NCI-H345 treated with DMSO at 0.1 percent for 48 hours (cell line): Measurements from ENCODE around the gene C16orf74.

ENCODE experiments used
- DNase-seq: peaks from one replicate; lab custom pipeline; 2025; ENCODE audit not compliant: unreplicated experiment; lab: John Stamatoyannopoulos, UW

C16orf74 gene

GRCh38 chr16:85676466-85676865 is 74.4 kb downstream of the C16orf74 start:
- no peak for DNase-seq

GRCh38 chr16:85675251-85675874 is 75.5 kb downstream of the C16orf74 start:
- no peak for DNase-seq

- no peak for DNase-seq
Observed at GRCh38 chr16:85674828-85675227, 76.1 kb downstream of the C16orf74 start.

- DNase-seq: no peak
Observed at GRCh38 chr16:85674418-85674755, 76.5 kb downstream of the C16orf74 start.

GRCh38 chr16:85673529-85674417 is 77.1 kb downstream of the C16orf74 start:
- DNase-seq: peak; percentile 39

- no peak for DNase-seq
Observed at GRCh38 chr16:85670840-85671239, 80.1 kb downstream of the C16orf74 start.

- DNase-seq: no peak
Observed at GRCh38 chr16:85668676-85669424, 82.0 kb downstream of the C16orf74 start.

GRCh38 chr16:85667841-85668413 is 83.0 kb downstream of the C16orf74 start:
- DNase-seq: no peak

GRCh38 chr16:85667261-85667660 is 83.6 kb downstream of the C16orf74 start:
- DNase-seq: no peak

GRCh38 chr16:85665929-85666328 is 85.0 kb downstream of the C16orf74 start:
- DNase-seq: no peak

- no peak for DNase-seq
Observed at GRCh38 chr16:85665373-85665740, 85.5 kb downstream of the C16orf74 start.

- no peak for DNase-seq
Observed at GRCh38 chr16:85664580-85665372, 86.1 kb downstream of the C16orf74 start.

GRCh38 chr16:85663891-85664321 is 87.0 kb downstream of the C16orf74 start:
- no peak for DNase-seq

GRCh38 chr16:85662976-85663830 is 87.7 kb downstream of the C16orf74 start:
- no peak for DNase-seq

- DNase-seq: no peak
Observed at GRCh38 chr16:85662482-85662812, 88.4 kb downstream of the C16orf74 start.

GRCh38 chr16:85661740-85662481 is 89.0 kb downstream of the C16orf74 start:
- no peak for DNase-seq

- no peak for DNase-seq
Observed at GRCh38 chr16:85660843-85661739, 89.8 kb downstream of the C16orf74 start.
